Lower leg skin (tissue), 4 donors: ENCODE data around the gene CADPS2. TPM values are rescaled to one million over a fixed set of nuclear protein-coding genes. Genes with fewer than 3 reads are reported as not detected.

ENCODE experiments used
- DNase-seq, 2 donors: peaks; one replicate each; pipeline ENCODE4 v3.0.0-alpha.2; 2019; ENCODE audit warnings: low spot score in 2 of 2
- H3K4me3 ChIP-seq: fragments of 200-600 bp; sonication (generic); 2 replicates; pipeline ENCODE4 v1.5.1; 2017; ENCODE audit warnings: mild to moderate bottlenecking, low read depth; ENCODE audit not compliant: poor library complexity, severe bottlenecking
- CTCF ChIP-seq, 3 donors: fragments of 450-650 bp; IDR thresholded peaks; one replicate each; pipeline ENCODE4 v1.5.1; 2016; ENCODE audit warnings: antibody characterized with exemption in 3 of 3, mild to moderate bottlenecking in 3 of 3, moderate library complexity in 2 of 3
- POLR2A ChIP-seq, 2 donors: fragments of 450-650 bp; IDR thresholded peaks; one replicate each; pipeline ENCODE4 v1.6.1; 2016 to 2017; ENCODE audit warnings: antibody characterized with exemption in 2 of 2, mild to moderate bottlenecking in 1 of 2, moderate library complexity in 1 of 2
- WGBS, 2 donors: methylation state at CpG; one replicate each; pipeline ENCODE4 v1.1.5; 2018; 5-methylcytosine and 5-hydroxymethylcytosine counted together
- intact Hi-C: fragments of 100-400 bp; cut with DNase I; formaldehyde crosslinking; loops from one replicate; pipeline ENCODE4 v1.15.0; 2023; ENCODE audit warnings: low total_unique reads
- total RNA-seq, 4 donors: library from RNA; depleted of rRNA; stranded (reverse); fragments of >200 nt; gene quantifications; one replicate each; pipeline ENCODE4 v1.1.0, GENCODE V29; 2016

The CADPS2 gene
- total RNA-seq, 4 donors from 2014 or later, result 4.1 to 11.6 (median 6.5) TPM

- TF ChIP-seq POLR2A (IDR thresholded peaks at IDR 0.05), result no peak
- TF ChIP-seq CTCF (IDR thresholded peaks at IDR 0.05), result no peak
- DNase-seq, result no peak
- intact Hi-C loops, result no loop called here
- no peak overlapping the region for H3K4me3 ChIP-seq
- 73 to 92% methylated on average over 3 of the region's 3 CpGs for WGBS, 2 donors
Measured at GRCh38 chr7:122849957-122850328, 36.3 kb downstream of the CADPS2 start.

- DNase-seq, result no peak
- intact Hi-C loops, result no loop called here
- TF ChIP-seq CTCF (IDR thresholded peaks at IDR 0.05) (no peak), POLR2A (IDR thresholded peaks at IDR 0.05) (no peak)
- WGBS, 2 donors, result 84 to 86% methylated on average over 4 of the region's 4 CpGs
- H3K4me3 ChIP-seq, result no peak overlapping the region
Measured at GRCh38 chr7:122849322-122849956, 36.8 kb downstream of the CADPS2 start.

- WGBS, 2 donors, result 49 to 64% methylated on average over 3 of the region's 3 CpGs
- DNase-seq, result no peak
- H3K4me3 ChIP-seq, result no peak overlapping the region
- TF ChIP-seq CTCF (IDR thresholded peaks at IDR 0.05) (no peak), POLR2A (IDR thresholded peaks at IDR 0.05) (no peak)
- intact Hi-C loops, result no loop called here
Measured at GRCh38 chr7:122847871-122848473, 38.3 kb downstream of the CADPS2 start.

GRCh38 chr7:122846591-122846990 is 39.7 kb downstream of the CADPS2 start:
- H3K4me3 ChIP-seq, result no peak overlapping the region
- TF ChIP-seq POLR2A (IDR thresholded peaks at IDR 0.05) (no peak), CTCF (IDR thresholded peaks at IDR 0.05) (no peak)
- WGBS, 2 donors, result 82 to 84% methylated on average over 2 of the region's 2 CpGs
- intact Hi-C loops, result no loop called here
- DNase-seq, result no peak

- TF ChIP-seq CTCF (IDR thresholded peaks at IDR 0.05) (no peak), POLR2A (IDR thresholded peaks at IDR 0.05) (no peak)
- WGBS, 2 donors, result 77 to 86% methylated on average over 3 of the region's 3 CpGs
- intact Hi-C loops, result no loop called here
- no peak for DNase-seq
- no peak overlapping the region for H3K4me3 ChIP-seq
Measured at GRCh38 chr7:122845286-122845685, 41.0 kb downstream of the CADPS2 start.
